Endodermal cell (in vitro differentiated cells): ENCODE data around the gene RHOH. TPM values are rescaled to one million over a fixed set of nuclear protein-coding genes. Genes with fewer than 3 reads are reported as not detected.

ENCODE experiments used
- DNase-seq: peaks from one replicate; pipeline ENCODE4 v3.0.0-alpha.2; 2017
- H3K27ac ChIP-seq: 2 replicates; pipeline ENCODE4 v1.5.1; 2013; ENCODE audit warnings: mild to moderate bottlenecking, low read depth, low read length, moderate library complexity
- H3K27me3 ChIP-seq: 2 replicates; pipeline ENCODE4 v1.6.1; 2013; ENCODE audit warnings: mild to moderate bottlenecking, low read length, moderate library complexity; ENCODE audit not compliant: insufficient read depth, control insufficient read depth, poor library complexity, severe bottlenecking
- H3K36me3 ChIP-seq: 2 replicates; pipeline ENCODE4 v1.7.0; 2013; ENCODE audit warnings: mild to moderate bottlenecking, low read length, moderate library complexity; ENCODE audit not compliant: control insufficient read depth, insufficient read depth
- H3K4me1 ChIP-seq: one replicate; pipeline ENCODE4 v1.7.0; 2013; ENCODE audit warnings: low read length; ENCODE audit not compliant: control insufficient read depth, insufficient read depth
- H3K4me3 ChIP-seq: 2 replicates; pipeline ENCODE4 v1.5.1; 2013; ENCODE audit warnings: mild to moderate bottlenecking, low read length, moderate library complexity
- H3K9ac ChIP-seq: 2 replicates; pipeline ENCODE4 v1.6.1; 2013; ENCODE audit warnings: mild to moderate bottlenecking, low read length, moderate library complexity; ENCODE audit not compliant: poor library complexity, severe bottlenecking; ENCODE audit errors: extremely low read depth
- H3K9me3 ChIP-seq: 2 replicates; pipeline ENCODE4 v1.6.1; 2013; ENCODE audit warnings: mild to moderate bottlenecking, low read length, moderate library complexity; ENCODE audit not compliant: control insufficient read depth
- H3K27ac Mint-ChIP-seq: 2 replicates; pipeline ENCODE4 v1.8.0; 2020; ENCODE audit warnings: mixed read lengths
- H3K27me3 Mint-ChIP-seq: 2 replicates; pipeline ENCODE4 v1.8.0; 2021; ENCODE audit warnings: mild to moderate bottlenecking, mixed read lengths; ENCODE audit not compliant: insufficient read depth
- H3K36me3 Mint-ChIP-seq: 2 replicates; pipeline ENCODE4 v1.8.0; 2020; ENCODE audit warnings: low read depth, mixed read lengths
- H3K4me1 Mint-ChIP-seq: 2 replicates; pipeline ENCODE4 v1.8.0; 2020; ENCODE audit warnings: mixed read lengths
- H3K4me3 Mint-ChIP-seq: 2 replicates; pipeline ENCODE4 v1.8.0; 2020; ENCODE audit warnings: mild to moderate bottlenecking, moderate library complexity, mixed read lengths
- H3K9me3 Mint-ChIP-seq: 2 replicates; pipeline ENCODE4 v1.8.0; 2020; ENCODE audit warnings: mild to moderate bottlenecking, mixed read lengths
- WGBS, 2 experiments: methylation state at CpG; one replicate each; pipeline versions ENCODE4 v1.1.5 to v1.1.7; 2013; ENCODE audit warnings: missing lambda C conversion rate in 2 of 2, mixed read lengths in 1 of 2; ENCODE audit not compliant: insufficient coverage in 1 of 2, insufficient read length in 1 of 2; 5-methylcytosine and 5-hydroxymethylcytosine counted together
- total RNA-seq, 2 donors: library from RNA; stranded (reverse); fragmentation: NEBNext Ultra II Directional in 1 of 2; extraction: Animal tissue kit (Norgen Biotek cat#: 25700) in 1 of 2; gene quantifications; 2 replicates in 1 of 2; 3 replicates in 1 of 2; pipeline ENCODE4 v1.2.1, GENCODE V29; 2021
- TF ChIP-seq, protein P1 (sequence below): fragments of 200-600 bp; sonication (generic); conservative IDR thresholded peaks from 2 replicates; pipeline ENCODE4 v1.5.0; 2021; ENCODE audit warnings: antibody characterized with exemption, mild to moderate bottlenecking

RHOH gene
- total RNA-seq, 2 donors from 2014 or later = 2.9 to 9.4 TPM

DNA sequence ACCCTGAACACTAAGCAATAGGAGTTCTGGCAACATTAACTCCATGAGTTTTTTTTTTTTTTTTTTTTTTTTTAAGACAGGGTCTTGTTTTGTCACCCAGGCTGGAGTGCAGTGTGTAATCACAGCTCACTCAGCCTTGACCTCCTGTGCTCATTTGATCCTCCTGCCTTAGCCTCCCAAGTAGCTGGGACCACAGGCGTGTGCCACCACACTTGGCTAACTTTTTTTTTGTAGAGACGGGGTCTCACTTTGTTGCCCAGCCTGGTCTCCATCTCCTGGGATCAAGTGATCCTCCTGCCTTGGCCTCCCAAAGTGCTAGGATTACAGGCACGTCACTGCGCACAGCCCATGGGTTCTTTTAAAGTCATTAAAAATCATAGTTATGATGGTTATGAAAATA lies 5.1 kb downstream of the RHOH start:
- H3K36me3 ChIP-seq = no peaks in the 10 kb centered on the region
- H3K9ac ChIP-seq = no peak overlapping the region
- no peak overlapping the region for H3K27ac Mint-ChIP-seq
- H3K9me3 ChIP-seq = no peaks in the 10 kb centered on the region
- no peak for DNase-seq
- H3K27me3 Mint-ChIP-seq = no peaks in the 10 kb centered on the region
- no peak overlapping the region for H3K4me3 ChIP-seq
- H3K36me3 Mint-ChIP-seq = no peaks in the 10 kb centered on the region
- peaks cover 36% of the 10 kb centered on the region for H3K4me1 Mint-ChIP-seq
- no peaks in the 10 kb centered on the region for H3K4me1 ChIP-seq
- no peak overlapping the region for H3K27ac ChIP-seq
- 85 to 92% methylated on average over 4 of the region's 4 CpGs for WGBS, 2 experiments
- H3K9me3 Mint-ChIP-seq = no peaks in the 10 kb centered on the region
- TF ChIP-seq, protein P1, sequence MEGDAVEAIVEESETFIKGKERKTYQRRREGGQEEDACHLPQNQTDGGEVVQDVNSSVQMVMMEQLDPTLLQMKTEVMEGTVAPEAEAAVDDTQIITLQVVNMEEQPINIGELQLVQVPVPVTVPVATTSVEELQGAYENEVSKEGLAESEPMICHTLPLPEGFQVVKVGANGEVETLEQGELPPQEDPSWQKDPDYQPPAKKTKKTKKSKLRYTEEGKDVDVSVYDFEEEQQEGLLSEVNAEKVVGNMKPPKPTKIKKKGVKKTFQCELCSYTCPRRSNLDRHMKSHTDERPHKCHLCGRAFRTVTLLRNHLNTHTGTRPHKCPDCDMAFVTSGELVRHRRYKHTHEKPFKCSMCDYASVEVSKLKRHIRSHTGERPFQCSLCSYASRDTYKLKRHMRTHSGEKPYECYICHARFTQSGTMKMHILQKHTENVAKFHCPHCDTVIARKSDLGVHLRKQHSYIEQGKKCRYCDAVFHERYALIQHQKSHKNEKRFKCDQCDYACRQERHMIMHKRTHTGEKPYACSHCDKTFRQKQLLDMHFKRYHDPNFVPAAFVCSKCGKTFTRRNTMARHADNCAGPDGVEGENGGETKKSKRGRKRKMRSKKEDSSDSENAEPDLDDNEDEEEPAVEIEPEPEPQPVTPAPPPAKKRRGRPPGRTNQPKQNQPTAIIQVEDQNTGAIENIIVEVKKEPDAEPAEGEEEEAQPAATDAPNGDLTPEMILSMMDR = no peak
- H3K27me3 ChIP-seq = no peaks in the 10 kb centered on the region
- H3K4me3 Mint-ChIP-seq = no peak overlapping the region

DNA sequence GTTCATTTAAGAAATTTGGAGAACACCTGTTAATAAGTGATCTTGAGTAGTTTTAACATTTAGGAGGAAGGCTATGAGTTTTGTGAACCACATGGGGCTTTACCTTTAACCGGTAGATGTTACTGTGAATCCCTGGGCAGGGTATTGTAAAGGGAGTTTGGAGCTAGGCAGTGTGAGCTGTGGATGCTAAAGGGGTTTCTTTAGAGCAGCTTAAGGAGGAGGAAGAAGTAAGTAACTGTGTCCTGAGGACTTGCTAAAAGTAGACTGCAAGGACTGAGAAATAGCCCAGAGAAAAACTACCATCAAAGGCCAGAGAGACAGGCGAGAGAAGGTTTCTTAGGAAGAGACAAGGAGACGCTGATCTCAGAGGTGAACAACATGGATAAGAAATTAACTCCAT lies 5.6 kb downstream of the RHOH start:
- H3K9me3 ChIP-seq = no peaks in the 10 kb centered on the region
- TF ChIP-seq, protein P1 = no peak
- H3K27me3 ChIP-seq = no peaks in the 10 kb centered on the region
- H3K9ac ChIP-seq = no peak overlapping the region
- Mint-ChIP-seq H3K27me3 (no peaks in the 10 kb centered on the region), H3K27ac (no peak overlapping the region), H3K4me1 (peaks cover 30% of the 10 kb centered on the region), H3K9me3 (no peaks in the 10 kb centered on the region), H3K36me3 (no peaks in the 10 kb centered on the region), H3K4me3 (no peak overlapping the region)
- H3K27ac ChIP-seq = no peak overlapping the region
- no peaks in the 10 kb centered on the region for H3K4me1 ChIP-seq
- H3K4me3 ChIP-seq = no peak overlapping the region
- WGBS, 2 experiments = 89 to 92% methylated on average over 3 of the region's 3 CpGs
- H3K36me3 ChIP-seq = no peaks in the 10 kb centered on the region
- DNase-seq = no peak

- Histone ChIP-seq H3K9ac (no peak overlapping the region), H3K27ac (no peak overlapping the region), H3K27me3 (no peaks in the 10 kb centered on the region), H3K36me3 (no peaks in the 10 kb centered on the region), H3K9me3 (no peaks in the 10 kb centered on the region), H3K4me3 (no peak overlapping the region), H3K4me1 (no peaks in the 10 kb centered on the region)
- Mint-ChIP-seq H3K4me3 (no peak overlapping the region), H3K27me3 (no peaks in the 10 kb centered on the region), H3K36me3 (no peaks in the 10 kb centered on the region), H3K27ac (no peak overlapping the region), H3K9me3 (no peaks in the 10 kb centered on the region), H3K4me1 (peaks cover 8% of the 10 kb centered on the region)
- DNase-seq = no peak
- WGBS, 2 experiments = 91 to 93% methylated on average over 9 of the region's 9 CpGs
- TF ChIP-seq, protein P1 = no peak
These were observed 7.9 kb downstream of the RHOH start for GRCh38 chr4:40204507-40205258.
